T-helper 1 cell (primary cell): ENCODE data around the gene SH3RF3.

Source experiments
- DNase-seq, 5 donors: peaks; one replicate each; pipeline ENCODE4 v3.0.0-alpha.2; 2012 to 2020

The SH3RF3 gene

DNA sequence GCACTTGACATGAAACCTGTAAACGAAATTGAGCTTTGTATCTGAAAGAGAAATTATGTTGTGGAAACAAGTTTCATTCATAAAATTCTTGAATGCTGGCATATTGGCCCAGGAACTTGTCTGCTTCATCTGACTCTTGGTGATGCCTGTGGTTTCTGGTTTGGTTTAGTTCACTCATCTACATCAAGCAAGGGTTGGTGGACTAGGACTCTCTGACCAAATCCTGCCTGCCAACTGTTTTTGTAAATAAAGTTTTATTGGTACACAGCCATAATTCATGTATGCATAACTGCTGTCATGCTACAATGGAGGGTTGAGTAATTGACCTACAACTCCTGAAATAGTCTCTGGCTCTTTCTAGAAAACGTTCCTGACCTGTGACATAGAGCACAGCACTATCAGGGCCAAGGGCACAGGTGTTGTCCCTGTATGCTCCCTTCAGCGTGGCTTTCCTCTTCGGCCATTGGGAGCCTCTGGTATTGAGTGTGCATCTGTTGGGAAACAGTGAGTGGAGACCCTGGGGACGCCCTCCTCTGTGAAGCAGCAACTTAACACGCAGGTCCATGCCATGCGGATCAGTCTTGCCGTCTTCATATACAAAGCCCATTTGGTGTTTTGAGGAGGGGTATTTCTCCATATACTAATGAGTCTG is 226.3 kb downstream of the SH3RF3 start:
- DNase-seq = no peak

DNA sequence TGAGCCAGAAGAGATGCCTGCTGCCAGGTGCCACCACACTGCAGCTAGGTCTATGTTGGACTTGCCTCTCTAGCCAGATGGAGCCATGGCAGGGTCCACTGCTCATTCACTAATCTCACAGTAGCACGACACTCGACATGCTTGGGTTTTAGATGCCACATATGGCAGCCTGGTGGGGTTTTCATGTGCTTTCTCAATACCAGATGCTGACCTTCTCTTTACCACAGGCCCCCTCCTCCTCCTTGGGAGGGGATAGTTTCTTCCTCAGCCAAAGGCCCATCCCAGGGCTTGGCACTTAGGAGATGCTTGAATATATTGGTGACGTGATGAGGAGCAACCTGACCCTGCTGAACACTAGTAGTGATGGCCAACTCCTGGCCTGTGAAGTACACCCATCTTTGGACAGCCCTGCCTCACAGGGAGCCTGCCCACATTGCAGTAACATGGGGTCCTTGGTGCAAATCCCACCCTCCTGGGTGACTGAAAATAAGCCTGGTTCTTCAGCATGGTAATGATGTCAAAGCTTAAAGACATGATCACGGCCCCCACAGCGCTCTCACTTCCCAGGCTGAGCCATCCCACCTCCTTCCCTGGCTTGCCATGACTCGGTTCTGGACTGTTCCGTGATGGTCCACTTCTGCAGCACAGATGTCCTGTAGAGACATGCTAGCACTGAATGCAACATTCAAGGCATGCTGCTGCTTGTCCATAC is 227.5 kb downstream of the SH3RF3 start:
- DNase-seq = no peak

DNA sequence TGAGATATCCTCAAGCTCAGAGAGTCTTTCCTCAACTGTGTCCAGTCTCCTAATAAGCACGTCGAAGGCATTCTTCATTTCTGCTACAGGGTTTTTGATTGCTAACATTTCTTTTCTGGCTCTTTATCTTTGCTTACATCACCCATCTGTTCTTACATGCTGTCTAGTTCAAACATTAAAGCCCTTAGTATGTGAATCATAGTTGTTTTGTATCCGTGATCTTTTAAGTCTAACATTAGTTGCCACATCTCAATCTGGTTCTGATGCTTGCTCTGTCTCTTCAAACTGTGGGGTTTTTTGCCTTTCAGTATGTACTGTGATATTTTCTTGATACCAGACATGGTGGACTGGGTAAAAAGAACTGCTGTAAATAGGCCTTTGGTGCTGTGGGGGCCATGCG is 235.2 kb downstream of the SH3RF3 start:
- DNase-seq = no peak

DNA sequence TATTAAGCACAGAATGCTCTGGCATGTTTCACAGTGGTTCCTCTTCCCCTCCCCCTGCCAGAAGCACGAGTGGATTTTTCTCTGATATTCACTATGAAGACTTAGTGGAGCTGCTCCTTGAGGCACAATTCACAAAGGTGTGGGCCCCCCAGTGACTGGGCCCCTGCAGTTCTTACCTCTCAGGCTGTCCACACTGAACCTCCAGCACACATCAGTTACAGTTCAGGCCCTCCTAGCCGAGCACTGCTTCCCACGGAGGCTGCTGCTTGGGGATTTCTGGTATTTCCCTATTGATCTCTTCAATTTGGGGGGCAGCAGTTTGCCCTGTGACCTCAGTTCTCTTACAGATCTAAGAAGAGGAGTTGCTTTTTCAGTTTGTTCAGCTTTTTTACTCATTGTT is 236.1 kb downstream of the SH3RF3 start:
- DNase-seq = no peak

DNA sequence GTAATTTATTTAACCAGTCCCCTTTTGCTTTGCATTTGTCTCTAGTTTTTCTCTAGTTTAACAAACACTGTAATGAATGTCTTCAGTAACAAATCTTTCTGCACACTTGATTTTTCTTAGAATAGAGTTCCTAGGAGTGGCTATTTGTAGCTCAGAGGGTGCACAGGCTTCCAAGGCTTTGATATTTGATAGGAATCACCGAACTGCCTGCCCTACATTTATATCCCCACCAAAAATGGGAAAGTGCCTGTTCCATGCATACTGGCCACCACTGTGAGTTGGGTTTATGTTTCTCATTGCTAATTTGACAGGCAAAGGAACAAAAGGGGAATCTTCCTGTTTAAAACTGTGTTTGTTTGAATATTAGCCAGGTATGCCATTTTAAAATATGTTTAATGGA is 238.7 kb downstream of the SH3RF3 start:
- no peak for DNase-seq

DNA sequence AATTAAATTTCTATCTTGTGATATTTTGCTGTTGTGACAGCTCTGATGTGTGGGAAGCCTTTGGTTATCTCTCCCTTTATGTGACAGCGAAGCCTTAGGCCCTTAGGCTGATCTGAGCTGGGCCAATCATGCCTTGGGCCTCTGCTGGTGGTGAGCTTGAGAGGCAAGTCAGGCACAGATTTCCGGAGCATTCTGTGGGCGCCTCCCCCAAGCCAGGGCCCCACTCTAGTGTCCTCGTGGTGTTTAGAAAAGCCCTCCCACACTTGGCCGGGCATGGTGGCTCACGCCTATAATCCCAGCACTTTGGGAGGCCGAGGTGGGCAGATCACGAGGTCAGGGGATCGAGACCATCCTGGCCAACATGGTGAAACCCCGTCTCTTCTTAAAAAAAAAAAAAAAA is 239.8 kb downstream of the SH3RF3 start:
- DNase-seq = no peak

DNA sequence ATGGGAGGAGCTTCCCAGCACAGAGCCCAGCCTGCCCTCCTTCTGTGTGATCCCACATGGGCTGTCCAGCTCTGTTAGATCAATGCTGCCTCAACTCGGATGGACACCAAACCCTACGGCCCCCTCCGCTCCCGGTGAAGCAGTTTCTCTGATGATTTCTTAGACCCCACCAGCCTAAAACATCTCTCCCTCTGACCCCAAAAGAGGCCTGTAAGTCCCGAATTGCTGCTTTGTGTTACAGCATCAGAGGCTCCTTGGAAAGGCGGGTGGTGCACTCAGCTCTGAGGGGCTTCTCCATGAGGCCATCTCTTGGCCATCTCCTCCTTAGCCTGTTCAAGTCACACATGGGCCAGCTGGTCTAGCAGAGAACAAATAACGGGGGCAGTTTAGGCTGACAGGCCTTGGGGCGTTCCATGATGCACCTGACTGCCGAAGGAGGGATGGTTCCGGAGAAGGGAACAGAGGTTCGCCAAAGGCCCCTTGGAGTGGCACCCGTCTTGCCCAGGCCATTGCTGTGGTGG is 240.7 kb downstream of the SH3RF3 start:
- DNase-seq = no peak

DNA sequence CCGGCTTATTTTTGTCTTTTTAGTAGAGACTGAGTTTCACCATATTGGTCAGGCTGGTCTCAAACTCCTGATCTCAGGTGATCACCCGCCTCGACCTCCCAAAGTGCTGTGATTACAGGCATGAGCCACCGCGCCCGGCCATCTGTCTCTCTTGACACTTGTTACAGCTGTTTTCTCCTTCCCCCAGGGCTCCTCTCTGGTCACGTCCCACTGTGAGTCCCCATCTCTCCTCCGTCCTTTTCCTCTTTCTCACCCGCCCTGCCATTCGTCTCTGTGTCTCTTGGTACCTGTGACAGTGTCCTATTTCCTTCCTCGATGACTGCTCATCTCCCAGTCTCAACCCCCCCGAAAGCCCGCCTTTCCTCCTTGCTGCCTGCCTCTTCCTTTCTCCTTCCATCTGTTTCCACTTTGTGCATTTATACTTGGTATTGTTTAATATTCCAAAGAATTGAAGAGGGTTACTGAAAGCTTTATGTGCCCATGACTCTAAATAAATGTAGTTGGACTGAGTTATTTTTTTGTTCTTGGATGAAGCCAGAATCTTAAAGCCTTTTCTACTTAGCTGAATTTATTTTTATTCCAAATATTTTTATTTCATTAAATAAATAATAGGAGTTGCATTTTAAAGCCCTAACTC is 241.5 kb downstream of the SH3RF3 start:
- DNase-seq = no peak

DNA sequence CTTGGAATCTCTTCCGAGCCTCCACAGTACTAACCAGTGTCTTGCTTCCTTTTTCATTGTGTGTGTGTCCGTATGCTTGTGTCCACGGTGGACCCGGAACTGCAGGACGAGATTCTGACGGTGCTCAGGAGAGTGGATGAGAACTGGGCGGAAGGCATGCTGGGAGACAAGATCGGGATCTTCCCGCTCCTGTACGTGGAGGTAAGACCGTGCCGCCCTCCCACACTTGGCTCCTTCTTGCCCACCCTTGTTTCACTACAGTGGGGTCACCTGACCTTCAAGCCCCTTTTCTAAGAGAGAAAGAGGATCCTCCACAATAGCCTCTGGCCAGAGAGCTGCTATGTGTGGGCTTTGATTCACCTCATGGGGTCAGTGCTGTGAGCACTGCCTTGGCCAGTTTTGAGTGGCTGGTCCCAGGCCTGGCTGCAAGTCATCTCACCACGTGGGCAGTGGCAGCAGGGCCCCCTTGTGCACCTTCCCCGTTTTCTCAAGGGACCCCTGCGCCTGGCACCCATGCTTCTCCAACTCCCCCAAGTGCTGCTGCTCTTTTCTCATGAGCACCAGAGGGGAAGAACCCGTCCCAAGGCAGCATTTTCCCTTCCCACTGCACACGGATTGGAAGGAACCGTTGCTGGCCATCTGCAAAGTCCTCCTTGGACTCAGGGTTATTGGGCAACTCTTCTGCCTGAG is 242.6 kb downstream of the SH3RF3 start:
- no peak for DNase-seq

DNA sequence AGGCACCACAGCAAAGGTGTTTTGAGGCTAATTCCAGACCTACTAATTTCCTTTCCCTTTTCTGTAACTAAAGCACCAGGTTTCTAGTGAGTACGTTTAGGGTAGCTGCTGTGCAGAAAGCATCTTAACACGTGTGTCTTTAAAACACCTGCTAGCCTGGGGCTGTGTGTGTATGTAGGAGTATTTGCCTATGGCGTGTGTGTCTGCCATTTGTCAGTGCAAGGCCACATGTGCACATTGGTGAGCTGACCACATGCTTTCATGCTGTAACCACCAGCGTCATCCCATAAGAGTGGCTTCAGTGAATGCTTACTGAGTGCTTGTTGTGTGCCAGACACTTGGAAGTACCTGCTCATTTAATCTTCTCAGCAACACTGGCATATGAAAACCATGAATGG is 243.2 kb downstream of the SH3RF3 start:
- DNase-seq = no peak

DNA sequence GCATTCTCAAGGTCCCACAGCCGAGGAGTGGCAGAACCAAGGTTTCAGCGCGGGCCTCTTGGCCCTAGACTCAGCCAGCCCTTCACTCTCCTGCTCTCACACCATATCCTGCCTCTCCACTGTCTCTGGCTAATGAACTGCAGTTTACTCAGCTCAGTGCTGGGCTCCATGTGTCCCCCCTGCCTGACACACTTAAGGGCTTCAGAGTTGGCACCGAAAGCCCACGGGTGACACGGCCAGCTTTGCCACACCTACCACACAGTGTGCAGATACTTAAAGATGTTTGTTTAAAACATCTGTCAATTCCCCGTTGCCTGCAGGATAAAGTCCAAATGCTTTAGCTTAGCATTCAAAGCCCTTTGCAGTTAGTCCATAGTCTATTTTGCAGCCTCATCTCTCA is 243.6 kb downstream of the SH3RF3 start:
- no peak for DNase-seq

DNA sequence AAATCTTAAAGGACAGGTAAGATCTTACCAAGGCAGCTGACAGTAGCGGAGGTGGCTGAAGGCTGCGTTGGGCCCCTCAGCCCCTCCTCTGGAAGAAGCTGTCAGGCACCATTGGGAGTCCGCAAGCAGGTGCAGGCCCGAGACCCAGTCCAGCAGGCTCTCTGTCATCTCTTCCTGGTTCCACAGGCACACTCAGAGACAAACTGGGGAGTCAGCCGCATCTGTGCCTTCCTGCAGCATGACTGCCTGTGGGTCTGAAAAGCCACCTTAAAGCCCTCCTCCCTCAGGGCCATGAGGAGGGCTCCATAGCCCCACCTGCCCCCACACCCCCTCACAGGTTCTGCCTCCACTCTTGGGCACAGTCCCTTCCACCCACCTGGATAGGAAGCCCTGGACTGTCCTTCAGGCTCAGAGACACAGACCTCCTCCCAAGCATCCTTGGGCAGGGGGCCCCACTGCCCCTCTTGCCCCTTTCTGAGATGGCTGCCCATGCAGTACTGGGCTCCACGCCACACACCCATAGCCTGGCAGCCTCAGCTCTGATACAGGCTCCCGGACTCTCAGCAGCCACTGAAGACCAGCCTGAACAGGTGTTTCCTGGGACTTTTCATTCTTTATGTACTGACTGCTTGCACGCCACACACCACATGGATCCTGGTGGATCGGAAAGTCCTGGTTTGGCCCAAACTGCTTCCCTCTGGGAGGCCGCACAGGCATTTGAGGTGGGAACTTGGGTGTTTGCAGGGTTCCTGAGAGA is 245.0 kb downstream of the SH3RF3 start:
- DNase-seq = no peak

DNA sequence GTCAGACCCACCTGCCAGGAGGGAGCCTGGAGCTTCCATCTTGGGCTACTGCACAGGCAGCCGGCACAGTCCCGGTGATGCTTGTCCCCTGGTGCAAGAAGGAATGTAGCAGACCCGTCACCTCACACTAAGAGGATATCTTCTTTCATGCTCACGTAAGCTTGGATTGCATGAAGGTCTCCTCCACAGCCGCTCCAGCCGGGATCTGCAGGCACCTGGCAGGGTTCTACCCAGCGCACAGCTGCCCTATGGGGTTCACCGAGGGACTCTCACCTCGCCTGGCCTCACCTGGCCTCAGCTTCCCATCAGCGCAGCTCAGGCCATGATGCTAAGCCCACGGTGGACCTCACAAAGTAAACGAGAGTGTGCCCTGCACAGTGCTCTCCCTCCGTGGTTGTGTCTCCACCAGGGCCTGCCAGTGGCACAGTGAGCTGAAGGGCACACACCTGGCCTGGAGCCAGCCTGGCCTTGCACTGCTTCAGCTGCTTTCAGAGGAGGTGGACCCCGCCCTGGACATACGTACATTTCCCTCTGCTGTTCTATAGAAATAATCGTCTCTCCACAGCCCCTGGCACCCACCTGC is 245.6 kb downstream of the SH3RF3 start:
- no peak for DNase-seq

DNA sequence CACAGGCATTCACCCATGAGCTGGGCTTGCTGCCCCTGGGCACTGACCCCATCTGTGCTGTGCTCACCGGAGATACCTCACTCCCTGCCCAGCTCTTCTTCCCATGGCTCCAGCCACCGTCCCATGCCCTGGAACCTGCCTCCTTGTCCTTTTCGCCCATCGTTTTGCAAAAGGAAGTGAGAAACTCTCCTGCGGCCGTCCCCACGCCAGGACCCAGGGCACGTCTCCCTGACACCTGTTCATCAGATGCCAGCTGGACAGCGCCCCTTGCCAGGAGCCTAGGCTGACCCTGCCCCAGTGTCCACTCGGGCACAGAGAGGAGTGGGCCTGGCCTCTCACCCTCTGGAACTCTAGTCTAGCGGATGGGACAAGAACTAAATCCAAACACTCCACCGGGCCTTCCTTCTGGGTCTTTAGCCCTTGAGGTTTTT is 246.1 kb downstream of the SH3RF3 start:
- DNase-seq = no peak

DNA sequence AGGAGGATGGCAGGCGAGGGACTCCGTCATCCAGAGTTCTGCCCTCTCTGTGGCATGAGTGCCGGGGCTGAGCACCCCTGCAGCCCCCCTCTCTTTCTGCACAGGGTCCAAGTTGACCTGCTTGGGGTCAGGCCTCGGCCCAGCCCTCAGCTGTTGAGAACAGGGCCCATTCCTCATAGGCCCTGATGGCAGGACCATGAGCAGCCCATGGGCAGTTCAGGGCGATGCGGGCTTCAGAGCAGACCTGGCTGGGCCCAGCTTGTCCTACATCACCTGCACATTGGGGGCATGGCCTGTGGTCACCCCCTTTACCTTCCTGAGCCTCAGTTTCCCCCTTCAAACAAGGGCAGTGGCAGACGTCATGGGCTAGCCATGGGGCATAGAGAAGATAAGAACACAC is 246.7 kb downstream of the SH3RF3 start:
- no peak for DNase-seq

DNA sequence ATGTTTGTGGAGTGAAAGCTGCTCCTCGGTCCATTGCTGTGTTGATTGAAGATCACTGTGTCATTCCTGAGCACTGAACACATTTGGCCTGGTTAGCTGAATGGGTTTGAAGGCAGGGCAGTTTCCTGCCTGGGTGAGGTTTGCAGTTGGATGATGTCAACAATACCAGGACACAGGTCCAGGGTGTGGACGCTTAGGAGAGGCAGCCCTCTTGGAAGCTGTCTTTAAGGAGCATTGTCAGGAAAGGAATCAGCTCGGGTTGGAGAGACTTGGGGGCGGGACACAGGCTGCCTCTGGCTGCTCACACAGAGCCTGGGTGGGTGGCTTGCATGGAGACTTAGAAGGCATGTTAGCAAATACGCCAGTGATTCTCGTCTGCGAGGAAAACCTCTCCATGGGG is 247.1 kb downstream of the SH3RF3 start:
- no peak for DNase-seq

DNA sequence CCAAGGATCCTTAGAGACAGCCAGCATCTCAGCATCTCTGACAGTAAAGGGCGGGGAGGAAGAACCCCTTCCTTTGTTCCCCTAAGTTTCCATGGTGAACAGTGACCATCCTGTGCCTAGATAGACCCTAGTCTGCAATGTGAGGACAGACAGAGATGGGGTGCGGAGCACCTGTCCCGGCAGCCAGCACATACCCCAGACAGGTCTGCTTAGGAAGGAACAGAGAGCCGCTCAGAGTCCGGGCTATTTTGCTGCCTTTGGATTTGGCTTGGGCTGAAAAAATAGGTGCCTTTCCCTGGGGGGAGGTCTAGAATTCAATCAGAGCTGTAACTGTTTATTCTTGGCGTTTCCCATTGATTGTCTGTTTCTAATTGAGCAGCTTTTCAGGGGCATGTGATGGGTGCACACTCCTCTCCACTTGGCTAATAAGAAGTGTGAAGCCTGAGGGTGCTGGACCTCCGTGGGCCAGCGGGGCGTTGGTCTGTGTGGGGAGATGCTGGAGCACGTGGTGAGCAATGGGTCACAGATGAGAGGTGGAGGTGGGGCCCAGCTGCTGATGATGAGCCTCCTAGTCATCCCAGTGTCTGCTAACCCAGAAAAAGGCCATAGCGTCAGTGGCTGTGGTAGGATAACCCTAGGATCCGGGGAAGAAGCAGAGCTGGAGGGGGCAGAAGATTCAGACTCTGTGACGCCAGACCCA is 247.9 kb downstream of the SH3RF3 start:
- DNase-seq = no peak

DNA sequence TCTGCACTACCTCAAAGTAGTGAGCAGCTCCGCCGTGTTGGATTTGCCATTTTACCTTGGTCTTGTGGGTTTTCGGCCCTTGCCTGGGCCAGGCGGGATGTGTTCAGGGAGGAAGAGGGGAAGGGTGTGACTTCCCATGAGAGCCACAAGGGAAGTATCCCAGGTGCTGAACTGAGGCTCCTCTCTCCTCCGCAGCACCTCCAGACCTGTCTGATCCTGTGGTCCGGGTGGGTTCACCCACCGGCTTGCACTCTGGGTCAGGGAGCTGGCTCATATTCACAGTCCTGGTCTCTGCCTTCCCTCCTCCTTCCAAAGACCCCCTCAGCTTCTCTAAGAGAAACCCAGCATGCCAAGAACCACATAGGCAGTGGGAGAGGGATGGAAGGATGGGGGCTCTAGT is 249.0 kb downstream of the SH3RF3 start:
- DNase-seq = no peak

DNA sequence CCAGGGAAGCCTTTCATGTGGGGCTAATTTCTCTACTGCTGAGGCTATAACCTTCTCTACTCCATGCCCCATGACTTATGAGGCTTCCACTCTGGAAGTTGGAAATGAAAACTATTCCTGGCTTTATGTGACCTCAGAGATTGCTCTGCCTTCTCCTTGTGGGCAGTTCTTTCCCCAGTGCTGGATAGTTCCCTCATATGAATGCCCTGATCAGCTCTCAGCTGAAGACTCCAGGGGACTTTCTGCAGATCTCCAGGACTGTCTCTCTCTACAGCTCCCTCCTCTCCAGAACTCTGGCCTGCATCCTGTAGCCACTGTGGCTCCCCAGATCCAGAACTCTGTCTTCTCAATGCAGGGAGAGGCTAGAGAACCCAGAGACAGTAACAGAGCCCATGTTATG is 249.7 kb downstream of the SH3RF3 start:
- DNase-seq = no peak

DNA sequence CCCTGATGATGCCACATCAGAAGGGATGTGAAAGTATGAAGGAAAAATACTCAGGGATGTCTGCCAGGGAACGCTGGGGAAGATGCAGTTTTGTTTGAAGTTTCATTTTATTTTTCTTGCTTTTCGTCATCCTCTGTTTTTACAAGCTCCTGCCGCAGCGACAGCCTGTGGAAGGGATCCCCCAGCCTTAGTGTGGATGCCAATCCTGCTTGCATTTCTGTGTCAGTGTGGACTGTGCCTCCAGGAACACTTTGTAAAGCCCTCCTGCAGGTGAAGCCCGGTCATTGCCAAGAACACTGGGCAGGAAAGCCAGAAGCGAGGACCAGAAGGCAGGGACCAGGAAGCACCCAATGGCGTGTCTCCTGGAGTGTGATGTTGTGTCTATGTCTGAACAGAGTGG is 250.5 kb downstream of the SH3RF3 start:
- no peak for DNase-seq

DNA sequence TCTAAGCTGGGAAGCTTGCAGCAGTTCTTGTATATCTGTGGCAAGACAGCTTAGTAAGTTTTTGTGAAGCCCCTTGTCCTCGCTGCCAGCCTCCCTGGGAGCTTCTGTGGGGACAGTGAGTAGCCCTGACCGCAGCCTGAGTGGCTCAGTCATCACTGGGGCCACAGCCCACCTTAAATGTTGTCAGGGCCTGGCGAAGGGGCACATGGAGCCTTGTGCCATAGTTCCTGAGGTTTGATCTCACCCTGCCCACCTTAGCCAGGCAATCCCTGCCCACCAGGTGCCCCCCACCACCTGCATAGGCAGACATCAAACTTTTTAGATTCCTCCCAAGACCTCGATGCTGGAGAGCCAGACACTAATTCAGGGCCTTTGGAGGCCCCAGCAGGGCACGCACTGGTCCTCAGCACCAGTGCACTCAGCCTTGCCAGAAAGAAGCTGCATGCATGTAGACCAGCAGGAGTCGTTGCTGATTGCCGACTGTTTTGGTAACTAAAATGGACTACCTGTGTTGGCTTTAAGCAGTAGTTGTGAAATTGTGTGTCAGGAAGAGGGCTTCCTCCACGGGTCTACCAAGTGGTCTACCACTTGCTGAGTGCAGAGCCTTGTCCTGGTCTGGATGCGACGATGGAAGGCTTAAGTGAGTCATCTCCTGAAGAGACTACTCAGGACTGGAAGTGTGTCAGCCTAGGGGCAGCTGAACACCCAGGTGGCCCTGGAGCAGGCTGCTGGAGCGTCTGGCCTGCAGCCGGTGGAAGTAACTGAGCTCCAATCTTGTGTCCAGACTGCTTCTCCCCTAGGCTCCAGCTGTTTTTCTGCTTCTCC is 251.7 kb downstream of the SH3RF3 start:
- no peak for DNase-seq
